Fibroblast of pulmonary artery (primary cell): Measurements from ENCODE around the gene GPC3.

ENCODE experiments used
- DNase-seq: peaks from one replicate; pipeline ENCODE4 v3.0.0-alpha.2; 2010; ENCODE audit warnings: low read depth
- H3K4me3 ChIP-seq: replicated peaks from 2 replicates; pipeline ENCODE4 v1.5.1; 2011; ENCODE audit warnings: low read depth, mild to moderate bottlenecking, control low read depth, low read length, moderate library complexity
- TF ChIP-seq, protein P1 (sequence below): IDR thresholded peaks from 2 replicates; pipeline ENCODE4 v1.5.1; 2011; ENCODE audit warnings: mild to moderate bottlenecking, control low read depth, low read length, inconsistent platforms; ENCODE audit errors: missing control alignments

Gene GPC3

DNA sequence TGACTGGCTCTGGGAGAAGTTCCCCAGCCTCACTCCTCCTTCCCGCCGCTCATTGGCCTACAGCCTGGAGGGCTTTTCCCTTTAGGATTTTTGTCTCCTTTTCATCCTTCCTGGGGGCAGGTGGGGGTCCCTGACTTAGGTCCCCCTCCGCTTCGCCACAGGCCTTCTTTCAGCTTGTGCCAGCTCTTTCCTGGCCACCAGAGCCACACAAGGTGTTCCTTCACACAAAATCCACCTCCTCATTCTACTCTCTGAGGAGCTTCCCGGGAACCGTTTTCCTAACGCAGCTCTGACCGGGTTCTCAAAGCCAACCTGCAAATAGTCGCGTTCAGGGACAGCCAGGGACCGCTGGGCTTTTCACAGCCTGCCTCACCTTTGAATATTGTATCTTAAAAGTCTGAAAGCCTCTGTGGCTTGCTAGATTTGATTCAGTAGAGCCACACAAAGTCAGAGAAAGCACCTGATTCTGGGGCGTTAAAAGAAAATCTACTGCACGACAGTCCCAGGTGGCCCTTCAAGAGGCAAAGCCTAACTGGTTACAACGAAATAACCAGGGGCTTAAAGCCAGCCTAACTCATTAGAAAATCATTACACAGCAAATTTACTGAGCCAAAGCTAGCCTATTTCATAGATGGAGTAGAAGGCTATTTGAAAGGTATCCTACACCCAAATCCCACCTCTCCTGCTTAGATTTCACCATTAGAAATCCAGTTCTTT lies 731 bp upstream of the GPC3 start:
- TF ChIP-seq, protein P1, sequence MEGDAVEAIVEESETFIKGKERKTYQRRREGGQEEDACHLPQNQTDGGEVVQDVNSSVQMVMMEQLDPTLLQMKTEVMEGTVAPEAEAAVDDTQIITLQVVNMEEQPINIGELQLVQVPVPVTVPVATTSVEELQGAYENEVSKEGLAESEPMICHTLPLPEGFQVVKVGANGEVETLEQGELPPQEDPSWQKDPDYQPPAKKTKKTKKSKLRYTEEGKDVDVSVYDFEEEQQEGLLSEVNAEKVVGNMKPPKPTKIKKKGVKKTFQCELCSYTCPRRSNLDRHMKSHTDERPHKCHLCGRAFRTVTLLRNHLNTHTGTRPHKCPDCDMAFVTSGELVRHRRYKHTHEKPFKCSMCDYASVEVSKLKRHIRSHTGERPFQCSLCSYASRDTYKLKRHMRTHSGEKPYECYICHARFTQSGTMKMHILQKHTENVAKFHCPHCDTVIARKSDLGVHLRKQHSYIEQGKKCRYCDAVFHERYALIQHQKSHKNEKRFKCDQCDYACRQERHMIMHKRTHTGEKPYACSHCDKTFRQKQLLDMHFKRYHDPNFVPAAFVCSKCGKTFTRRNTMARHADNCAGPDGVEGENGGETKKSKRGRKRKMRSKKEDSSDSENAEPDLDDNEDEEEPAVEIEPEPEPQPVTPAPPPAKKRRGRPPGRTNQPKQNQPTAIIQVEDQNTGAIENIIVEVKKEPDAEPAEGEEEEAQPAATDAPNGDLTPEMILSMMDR = no peak
- no peak for DNase-seq
- peak overlapping the region; percentile 24 for H3K4me3 ChIP-seq

DNA sequence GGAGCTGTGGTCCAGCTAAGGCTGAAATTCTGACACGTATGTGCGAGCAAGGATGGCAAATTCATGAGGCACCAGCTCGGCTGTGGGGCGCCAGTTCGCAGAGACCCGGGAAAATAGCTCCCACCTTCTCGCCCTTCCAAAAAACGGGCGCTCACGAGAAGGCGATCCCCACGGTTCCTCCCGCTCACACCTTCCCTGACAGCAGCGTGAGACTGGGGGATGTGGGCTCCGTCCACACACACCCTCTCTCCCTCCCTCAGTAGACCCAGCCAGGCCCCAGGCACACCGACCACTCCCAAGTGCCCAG lies 584 bp downstream of the GPC3 start:
- no peak overlapping the region for H3K4me3 ChIP-seq
- DNase-seq = no peak
- TF ChIP-seq, protein P1 = no peak

GRCh38 chrX:133983974-133984845 lies 1.2 kb downstream of the GPC3 start:
- H3K4me3 ChIP-seq = no peak overlapping the region
- no peak for DNase-seq
- TF ChIP-seq, protein P1 = no peak

GRCh38 chrX:133983256-133983973 lies 2.0 kb downstream of the GPC3 start:
- DNase-seq = no peak
- TF ChIP-seq, protein P1 = no peak
- no peak overlapping the region for H3K4me3 ChIP-seq

DNA sequence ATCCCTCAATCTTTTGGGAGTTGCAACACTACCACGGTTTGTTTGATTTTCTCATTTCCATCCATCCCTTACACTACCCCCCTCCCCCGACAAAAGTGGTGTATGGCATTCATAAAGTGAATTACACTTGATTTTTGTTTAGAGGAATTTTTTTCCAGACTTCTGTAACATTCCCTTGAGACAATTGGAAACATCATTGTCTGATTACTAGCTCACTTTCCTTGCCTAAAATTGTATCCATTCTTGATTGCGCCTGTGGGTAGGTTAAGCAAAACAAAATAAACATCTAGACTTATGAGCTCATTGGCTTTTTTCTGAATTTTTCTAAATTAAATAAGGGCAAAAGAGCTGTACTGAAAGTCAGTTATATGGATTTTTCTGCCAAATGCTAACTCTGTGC lies 3.5 kb downstream of the GPC3 start:
- TF ChIP-seq, protein P1 = no peak
- H3K4me3 ChIP-seq = no peak overlapping the region
- no peak for DNase-seq

- H3K4me3 ChIP-seq = no peak overlapping the region
- DNase-seq = no peak
- TF ChIP-seq, protein P1 = no peak
Observed at GRCh38 chrX:133980832-133981588, 4.4 kb downstream of the GPC3 start.
